Epidermal melanocyte (primary cell): ENCODE results near the gene FDPS.
"Not testable (repeated sequence)": the region's sequence is repeated elsewhere in the genome, so short reads cannot be mapped to it uniquely, and the experiment has no call there.

Source experiments
- DNase-seq: peaks from one replicate; pipeline ENCODE4 v3.0.0; 2011; ENCODE audit warnings: low spot score; ENCODE audit not compliant: insufficient read length

The FDPS gene

DNA sequence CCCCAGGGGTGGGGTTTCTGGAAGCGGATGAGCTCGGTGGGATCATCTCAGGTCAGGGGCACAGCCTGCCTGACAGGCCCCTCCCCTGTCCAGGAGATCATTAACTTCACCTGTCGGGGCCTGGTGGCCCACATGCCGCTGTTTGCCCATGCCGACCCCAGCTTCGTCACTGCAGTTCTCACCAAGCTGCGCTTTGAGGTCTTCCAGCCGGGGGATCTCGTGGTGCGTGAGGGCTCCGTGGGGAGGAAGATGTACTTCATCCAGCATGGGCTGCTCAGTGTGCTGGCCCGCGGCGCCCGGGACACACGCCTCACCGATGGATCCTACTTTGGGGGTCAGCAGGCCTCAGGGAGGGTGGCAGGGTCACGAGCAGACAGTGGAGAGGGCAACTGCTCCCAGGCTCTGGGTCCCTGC, 23.0 kb upstream of the FDPS start:
- no peak for DNase-seq

DNA sequence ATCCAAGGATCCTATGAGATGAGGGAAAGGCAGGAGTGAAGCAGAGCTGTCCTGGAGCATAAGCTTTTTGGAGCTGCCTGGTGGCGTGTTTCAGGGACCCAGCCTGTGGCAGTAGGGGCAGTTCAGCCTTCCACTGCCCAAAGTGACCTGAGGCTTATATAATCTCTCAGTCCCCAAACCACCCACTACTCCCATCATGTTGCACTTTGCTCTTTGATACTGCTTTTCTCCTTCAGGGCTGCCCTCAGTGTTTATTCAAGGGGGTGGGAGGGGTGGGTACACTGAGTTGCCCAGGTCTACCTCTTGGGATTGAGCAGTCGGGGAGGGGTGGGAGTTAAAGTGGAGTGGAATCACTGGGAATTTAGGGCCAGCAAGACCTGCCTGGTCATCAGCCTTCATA, 22.1 kb upstream of the FDPS start:
- DNase-seq = no peak

DNA sequence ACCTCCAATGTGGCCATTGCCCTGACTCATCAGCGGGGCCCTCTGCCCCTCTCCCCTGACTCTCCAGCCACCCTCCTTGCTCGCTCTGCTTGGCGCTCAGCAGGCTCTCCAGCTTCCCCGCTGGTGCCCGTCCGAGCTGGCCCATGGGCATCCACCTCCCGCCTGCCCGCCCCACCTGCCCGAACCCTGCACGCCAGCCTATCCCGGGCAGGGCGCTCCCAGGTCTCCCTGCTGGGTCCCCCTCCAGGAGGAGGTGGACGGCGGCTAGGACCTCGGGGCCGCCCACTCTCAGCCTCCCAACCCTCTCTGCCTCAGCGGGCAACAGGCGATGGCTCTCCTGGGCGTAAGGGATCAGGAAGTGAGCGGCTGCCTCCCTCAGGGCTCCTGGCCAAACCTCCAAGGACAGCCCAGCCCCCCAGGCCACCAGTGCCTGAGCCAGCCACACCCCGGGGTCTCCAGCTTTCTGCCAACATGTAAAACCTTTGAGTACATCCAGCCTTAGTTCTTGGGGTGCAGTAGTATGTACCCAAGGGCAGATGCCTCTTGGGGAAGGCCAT, 20.6 kb upstream of the FDPS start:
- no peak for DNase-seq

DNA sequence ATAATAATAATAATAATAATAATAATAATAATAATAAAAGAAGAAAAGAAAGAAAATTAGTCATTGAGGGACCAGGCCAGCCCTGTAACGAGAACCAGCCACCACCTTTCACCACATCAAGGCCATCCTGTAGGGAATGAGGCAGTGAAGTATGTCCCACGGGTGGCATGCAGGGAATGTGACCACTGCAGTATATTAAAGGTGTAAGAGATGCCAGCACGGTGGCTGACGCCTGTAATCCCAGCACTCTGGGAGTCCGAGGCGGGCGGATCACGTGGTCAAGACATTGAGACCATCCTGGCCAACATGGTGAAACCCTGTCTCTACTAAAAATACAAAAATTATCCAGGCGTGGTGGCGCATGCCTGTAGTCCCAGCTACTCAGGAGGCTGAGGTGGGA, 17.7 kb upstream of the FDPS start:
- not testable (repeated sequence) for DNase-seq

DNA sequence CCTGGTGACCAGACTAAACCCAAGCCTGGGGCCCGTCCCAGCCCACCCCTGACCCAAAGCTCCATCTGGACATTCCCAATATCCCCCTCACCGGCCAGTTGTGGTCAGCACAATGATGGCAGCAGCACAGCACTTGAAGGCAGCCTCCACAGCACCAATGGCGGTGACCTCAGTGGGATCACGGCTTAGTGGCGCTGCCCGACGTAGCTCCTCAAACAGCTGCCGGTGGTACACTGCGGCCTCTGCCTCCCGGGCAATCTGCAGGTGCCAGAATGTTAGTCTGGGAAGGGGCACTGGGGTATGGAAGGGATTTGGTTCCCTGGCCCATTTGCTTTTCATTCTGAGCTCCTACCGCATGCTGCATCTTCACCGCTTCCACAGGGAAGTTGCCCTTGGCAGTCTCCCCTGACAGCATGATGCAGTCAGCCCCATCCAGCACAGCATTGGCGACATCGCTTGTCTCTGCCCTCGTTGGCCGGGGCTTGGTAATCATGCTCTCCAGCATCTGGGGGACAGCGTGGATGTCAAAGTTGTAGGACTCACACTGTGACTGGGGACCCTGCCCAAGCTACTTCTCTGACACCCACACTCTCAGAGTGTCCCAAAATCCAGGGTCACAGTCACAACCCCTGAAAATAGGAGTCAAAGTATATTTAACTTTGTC, 15.4 kb upstream of the FDPS start:
- DNase-seq = no peak

DNA sequence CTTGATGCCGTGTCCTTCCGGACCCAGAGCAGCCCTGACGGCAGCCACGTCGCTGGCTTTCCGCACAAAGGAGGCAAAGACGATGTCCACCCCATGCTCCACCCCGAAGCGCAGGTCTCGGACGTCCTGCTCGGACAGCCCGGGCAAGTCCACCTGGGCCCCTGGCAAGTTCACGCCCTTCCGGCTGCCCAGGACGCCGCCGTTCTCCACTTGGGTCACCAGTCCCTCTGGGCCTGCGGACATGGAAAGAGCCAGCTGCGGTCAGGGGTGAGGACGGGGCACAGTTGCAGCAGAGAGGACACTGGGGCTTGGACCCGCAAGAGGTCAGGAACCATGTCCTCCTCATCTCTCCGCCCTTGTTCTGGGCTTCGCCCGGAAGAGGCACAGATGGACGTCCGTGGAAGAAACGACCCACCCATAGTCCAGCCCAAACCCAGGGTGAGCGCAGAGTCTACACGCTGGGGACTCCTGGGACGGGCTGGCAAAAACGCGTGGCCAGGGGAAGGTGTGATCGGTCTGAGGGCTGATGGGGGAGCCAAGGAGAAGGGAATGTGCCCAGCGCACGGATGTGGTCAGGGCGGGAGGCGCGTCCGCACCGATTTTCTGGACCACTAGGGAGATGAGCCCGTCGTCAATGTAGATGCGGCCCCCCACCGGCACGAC, 14.0 kb upstream of the FDPS start:
- DNase-seq = no peak

DNA sequence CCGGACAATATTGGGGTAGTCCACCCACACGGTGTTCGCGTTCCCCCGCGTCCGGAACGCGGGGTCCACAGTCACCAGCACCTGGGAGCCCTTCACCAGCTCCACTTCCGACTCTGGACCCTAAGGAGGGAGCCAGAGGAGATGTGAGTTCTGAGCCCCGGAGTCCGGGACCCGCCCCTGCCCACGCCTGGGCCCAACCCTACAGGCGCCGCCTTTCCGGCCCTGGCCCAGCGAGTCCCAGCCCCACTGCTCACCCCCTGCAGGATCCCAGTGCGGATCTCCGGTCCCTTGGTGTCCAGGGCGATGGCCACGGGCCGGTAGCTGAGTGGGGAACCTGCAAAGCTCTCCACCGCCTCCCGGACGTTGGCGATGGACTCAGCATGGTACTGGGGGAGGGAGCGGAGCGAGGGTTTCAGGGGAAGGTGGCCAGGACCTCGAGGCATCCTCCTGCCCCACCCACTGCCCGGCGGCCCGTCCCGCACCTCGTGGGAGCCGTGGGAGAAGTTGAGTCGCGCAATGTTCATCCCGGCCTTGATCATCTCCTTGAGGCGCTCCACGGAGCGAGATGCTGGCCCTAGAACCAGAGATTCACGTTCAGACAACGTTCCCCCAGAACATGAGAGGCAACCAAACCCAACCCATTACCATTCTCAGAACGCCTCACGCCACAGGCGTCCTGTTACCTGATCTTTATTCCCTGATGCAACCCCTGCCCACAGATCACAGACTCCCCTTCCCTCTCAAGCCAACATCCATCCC, 13.3 kb upstream of the FDPS start:
- DNase-seq = no peak

DNA sequence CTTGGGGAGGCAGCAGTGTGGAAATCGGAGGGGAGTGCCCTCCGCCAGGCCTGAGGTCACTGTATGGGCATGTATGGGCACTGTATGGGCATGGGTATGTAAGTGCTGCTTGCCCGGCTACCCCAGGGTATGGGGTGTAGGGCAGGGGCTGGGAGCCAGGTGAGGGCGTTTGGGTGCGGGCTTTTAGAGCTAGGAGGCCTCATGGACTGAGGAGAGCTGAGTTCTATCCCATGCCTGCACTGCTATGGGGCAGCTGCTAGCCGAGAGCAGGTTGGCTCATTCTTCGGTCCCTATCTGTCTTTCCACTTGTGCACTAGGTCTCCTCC, 12.8 kb upstream of the FDPS start:
- no peak for DNase-seq

DNA sequence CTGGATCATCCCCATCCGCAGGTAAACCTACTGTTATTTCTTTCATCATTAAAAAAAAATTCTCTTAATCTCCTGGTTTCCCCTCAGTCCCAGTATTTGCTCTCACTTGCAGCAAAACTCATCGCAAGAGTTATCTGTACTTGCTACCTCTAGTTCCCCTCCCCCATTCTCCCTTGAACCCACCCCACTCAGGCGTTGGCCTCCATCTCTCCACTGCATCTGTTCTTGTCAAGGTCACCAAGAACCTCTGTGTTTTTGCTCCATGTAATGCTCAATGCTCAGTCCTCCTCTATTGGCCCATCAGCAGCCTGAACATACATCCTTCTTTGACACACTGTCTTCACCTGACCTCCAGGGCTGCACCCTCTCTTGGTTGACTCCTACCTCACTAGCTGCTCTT, 12.0 kb upstream of the FDPS start:
- no peak for DNase-seq

DNA sequence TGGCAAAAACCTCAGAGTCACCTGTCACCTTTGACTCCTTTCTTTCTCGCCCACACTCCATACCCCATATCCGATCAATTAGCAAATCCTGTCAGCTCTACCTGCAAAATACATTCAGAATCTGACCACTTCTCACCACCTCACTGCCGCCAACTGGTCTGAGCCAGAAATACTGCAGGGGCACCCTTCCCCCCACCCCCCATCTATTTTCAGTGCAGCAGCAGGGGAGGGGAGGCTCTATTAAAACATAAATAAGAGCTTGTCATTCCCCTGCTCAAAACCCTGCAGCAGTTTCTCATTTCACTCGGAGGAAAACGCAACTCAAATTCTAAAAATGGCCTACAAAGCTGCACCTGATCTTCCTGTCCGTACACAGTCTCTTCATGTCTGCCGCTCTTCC, 11.3 kb upstream of the FDPS start:
- no peak for DNase-seq

DNA sequence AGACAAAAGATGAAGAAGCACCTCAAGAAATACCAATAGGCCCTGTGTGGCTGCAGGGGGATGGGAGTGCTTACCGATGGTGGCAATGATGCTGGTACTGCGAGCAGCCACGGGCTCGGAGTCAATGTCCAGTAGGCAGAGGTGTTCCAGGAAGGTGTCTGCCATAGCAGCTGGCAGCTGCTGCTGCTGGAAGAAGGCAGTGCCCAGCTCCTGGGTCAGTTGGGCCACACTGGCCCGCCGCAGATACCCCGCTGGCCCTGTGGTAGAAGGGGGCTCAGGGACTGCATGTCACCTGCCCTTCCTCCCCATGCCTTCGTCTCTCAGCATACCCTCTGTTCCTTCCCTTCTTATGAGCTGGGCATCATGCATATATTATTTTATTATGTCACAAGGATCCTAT, 8.6 kb upstream of the FDPS start:
- no peak for DNase-seq

DNA sequence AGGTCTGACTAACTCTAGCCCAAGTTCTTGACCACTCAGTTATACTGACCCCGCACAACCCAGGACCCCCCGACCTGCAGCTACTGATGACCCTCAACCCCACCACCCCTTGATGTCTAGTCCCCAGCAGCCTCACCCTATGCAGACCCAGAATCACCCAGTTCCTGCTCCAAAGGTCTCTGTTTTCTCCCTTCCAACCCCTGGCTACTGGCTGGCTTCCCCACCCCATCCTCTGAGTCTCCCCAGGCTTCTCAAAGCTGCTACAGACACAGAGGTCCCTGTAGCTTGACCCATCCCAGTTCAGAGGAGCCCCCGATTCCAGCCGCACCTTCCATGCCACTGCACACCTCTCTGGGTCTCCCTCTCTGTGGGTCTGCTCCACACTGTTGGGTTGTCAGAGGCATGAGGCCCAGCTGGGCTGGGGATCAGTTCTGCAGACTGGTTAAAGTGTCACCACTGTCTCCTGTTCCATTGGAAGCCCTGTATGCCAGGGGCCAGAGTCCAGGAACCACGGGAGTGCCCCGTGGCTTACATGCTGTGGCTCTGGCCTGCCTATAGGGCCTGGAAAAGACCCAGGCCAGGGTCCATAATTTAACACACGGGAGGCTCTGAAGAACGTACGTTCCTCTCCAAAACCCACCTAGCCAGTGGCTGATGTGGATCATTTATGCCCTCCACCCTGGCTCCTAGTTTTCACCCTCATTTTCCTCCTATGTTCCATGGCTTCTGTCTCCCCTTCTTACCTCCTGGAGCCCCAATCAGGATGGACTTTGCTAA, 7.9 kb upstream of the FDPS start:
- DNase-seq = no peak

DNA sequence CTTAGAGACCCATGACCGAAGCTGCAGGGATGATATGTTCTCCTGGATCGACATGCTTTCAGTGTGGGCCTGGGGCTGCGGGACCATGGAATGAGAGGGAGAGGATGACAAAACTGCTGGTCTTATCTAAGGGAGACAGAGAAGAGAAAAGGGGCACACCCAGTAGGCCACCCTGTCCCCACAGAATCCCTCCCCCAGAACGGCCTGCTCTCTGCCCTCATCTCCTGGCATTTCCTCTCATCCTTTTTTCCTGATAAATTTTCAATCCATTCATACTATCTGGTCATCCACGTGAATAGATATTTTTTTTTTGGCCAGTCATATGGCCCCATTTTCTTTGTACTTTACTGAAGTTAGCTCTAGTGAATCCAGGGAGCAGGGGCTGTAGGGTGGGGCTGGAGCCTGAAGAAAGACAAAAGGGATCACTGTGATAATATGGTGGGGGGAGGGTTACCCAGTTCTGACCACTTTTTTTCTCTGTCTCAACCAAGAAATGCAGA, 7.3 kb upstream of the FDPS start, which contains the start of gene PKLR:
Gene PKLR (minus strand): TSS at position 97 of the 500 bp plus-strand sequence. CDS start 43 bp downstream, at position 54.
- DNase-seq = no peak

DNA sequence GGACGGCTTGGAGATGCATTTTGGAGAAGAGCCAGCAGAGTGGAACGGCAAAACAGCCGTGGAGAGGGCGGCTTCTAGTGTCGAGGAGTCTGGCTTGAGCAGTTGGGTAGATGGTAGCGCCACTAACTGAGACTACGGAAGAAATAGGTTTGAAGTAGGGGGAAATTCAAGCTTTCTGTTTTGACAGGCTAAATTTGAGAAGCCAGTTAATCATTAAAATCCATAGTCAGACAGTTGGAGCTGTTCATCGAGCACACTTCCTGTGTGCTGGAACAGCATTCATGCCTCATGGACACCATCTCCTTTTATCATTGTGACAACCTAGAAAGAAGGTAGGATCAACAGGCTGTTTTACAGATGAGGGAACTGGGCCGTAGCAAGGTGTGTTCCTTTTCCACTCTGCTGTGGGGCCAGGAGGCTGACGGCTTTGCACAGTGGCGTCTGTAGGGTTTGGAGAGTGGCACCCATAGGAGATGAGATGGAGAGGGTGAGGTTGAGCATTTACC, 4.1 kb upstream of the FDPS start:
- DNase-seq = no peak

DNA sequence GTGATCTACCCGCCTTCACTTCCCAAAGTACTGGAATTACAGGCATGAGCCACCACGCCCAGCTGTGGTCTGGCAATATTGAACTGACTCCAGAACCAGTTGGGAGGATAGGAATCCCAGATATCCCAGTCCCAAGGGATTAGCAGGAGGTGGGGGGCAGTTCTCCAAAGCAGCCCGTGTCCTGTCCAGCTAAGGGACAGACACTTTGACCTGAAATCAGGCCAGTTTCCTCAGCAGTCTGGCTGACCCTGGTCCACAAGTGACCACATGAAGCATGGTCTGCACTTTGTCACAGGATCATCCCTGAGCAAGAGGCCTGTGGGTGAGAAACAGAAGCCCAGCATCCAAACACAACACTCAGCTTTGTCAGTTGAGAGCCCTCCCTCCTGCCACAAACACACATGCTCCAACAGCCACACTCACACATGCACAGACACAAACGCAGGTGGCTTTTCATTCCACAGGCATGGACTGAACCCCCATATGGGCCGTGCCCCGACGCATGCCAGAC, 2.7 kb upstream of the FDPS start:
- no peak for DNase-seq

DNA sequence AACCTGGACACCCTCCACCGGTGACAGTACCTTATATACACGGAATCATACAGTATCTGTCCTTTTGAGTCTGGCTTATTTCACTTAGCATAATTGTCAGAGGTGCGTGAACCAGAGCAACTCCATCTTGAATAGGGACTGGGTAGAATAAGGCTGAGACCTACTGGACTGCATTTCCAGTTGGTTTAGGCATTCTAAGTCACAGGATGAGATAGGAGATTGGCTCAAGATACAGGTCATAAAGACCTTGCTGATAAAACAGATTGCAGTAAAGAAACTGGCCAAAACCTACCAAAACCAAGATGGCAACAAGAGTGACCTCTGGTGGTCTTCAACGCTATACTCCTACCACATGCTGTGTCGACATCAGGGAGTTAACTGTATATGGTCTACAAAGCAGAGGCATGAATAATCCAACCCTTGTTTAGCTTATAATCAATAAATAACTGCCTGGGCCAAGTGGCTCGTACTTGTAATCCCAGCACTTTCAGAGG, 1.4 kb upstream of the FDPS start:
- no peak for DNase-seq

DNA sequence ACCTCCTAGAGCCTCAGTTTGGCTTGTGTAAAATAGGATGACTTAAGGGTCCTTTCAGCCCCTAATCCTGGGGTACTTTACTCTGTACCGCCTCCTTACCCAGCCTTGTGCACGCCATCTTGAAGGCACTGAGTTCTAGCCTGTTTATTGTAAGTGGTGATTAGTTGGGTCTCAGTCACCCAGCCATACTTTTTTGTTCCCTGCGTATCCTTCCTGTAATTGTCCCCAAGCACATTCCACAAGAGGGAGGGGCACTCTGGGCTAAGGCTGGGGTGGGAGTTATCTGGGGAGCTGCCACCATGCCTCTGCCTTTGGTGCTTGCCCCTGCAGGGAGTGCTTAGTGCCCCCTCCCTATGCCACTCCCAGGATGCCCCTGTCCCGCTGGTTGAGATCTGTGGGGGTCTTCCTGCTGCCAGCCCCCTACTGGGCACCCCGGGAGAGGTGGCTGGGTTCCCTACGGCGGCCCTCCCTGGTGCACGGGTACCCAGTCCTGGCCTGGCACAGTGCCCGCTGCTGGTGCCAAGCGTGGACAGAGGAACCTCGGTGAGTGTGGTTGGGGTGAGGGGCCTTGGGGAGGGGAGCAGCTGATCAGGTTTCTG, 856 bp downstream of the FDPS start:
- no peak for DNase-seq

DNA sequence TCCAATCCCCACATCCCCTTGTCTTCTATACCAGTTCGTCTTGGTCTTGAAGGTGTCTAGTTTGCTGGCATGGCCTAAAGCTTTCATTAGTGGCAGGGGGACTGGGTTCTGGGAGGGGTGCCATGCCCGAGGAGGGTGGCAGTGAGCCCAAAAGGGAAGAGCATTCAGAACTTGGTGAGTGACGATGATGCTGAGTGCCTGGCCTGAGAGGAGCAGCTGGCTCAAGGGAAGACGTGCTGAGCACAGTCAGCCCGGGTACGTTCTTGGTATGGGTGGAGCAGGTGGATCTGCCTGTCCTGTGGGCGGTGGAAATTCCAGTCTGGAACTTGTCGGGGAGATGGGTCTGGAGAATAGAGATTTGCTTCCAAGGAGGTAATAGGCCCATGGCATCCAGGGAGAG, 4.6 kb downstream of the FDPS start:
- no peak for DNase-seq

DNA sequence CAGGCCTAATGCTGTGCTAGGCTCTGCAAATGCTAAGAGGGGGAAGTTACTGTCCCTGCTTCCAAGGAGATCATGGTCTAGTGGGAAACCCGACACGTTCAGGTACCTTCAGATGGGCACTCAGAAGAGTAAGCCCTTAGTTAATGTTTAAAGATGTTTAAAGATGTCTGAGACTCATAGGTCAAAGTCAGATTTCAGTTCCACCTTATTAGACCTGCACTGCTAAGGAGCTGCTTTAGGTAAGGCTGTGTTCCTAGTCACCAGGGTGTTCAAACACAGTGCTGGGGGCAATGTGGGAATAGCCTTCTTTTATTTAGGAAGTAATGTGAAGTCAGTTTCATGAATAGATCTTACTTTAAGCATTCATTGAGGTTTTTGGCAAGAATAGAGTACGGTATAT, 8.3 kb downstream of the FDPS start:
- no peak for DNase-seq

DNA sequence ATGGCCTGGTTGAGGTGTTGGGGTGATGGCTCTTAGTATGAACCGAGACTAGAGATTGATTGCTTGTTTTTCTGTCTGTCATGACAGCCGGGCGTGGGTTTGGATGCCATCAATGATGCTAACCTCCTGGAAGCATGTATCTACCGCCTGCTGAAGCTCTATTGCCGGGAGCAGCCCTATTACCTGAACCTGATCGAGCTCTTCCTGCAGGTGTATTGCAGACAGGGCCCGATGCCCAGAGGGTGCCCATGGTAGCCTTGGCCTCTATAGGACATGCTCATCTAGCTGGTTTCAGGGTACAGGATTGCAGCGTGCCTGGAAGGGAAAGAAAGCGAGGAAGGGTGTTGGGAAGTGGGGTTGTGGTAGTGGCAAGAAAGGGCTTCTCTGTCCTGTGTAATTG, 9.4 kb downstream of the FDPS start:
- DNase-seq = no peak
